ENCODE measurements around the gene GSN.
A peak's percentile ranks its signal among the peaks of the same experiment; 100 is the strongest.

Gene GSN

GRCh38 chr9:121267689-121268597 lies at the start of gene GSN:
Gene GSN (plus strand): TSS chr9:121268162. CDS start chr9:121301972, 33,810 bp downstream.
- peak; percentile 82 for DNase-seq (ENCODE audit: low spot score)

GRCh38 chr9:121218357-121219027 lies 49.5 kb upstream of the GSN start:
- no peak for DNase-seq (ENCODE audit: low spot score)

- no peak for DNase-seq (ENCODE audit: low spot score)
Observed at GRCh38 chr9:121219530-121219929, 48.4 kb upstream of the GSN start.

- no peak for DNase-seq (ENCODE audit: low spot score)
Observed at GRCh38 chr9:121220996-121221663, 46.8 kb upstream of the GSN start.

- no peak for DNase-seq (ENCODE audit: low spot score)
Observed at GRCh38 chr9:121221664-121222055, 46.3 kb upstream of the GSN start.

GRCh38 chr9:121222524-121223171 lies 45.3 kb upstream of the GSN start:
- no peak for DNase-seq (ENCODE audit: low spot score)

GRCh38 chr9:121225240-121225639 lies 42.7 kb upstream of the GSN start:
- no peak for DNase-seq (ENCODE audit: low spot score)

GRCh38 chr9:121226175-121226574 lies 41.8 kb upstream of the GSN start:
- no peak for DNase-seq (ENCODE audit: low spot score)

- DNase-seq (ENCODE audit: low spot score): no peak
Observed at GRCh38 chr9:121227862-121228261, 40.1 kb upstream of the GSN start.

GRCh38 chr9:121230256-121230655 lies 37.7 kb upstream of the GSN start:
- DNase-seq (ENCODE audit: low spot score): no peak

- no peak for DNase-seq (ENCODE audit: low spot score)
Observed at GRCh38 chr9:121232251-121232650, 35.7 kb upstream of the GSN start.

- no peak for DNase-seq (ENCODE audit: low spot score)
Observed at GRCh38 chr9:121233906-121234831, 33.8 kb upstream of the GSN start.

- no peak for DNase-seq (ENCODE audit: low spot score)
Observed at GRCh38 chr9:121234832-121235161, 33.2 kb upstream of the GSN start.

- DNase-seq (ENCODE audit: low spot score): no peak
Observed at GRCh38 chr9:121235512-121235911, 32.5 kb upstream of the GSN start.

- no peak for DNase-seq (ENCODE audit: low spot score)
Observed at GRCh38 chr9:121237916-121238315, 30.0 kb upstream of the GSN start.

- no peak for DNase-seq (ENCODE audit: low spot score)
Observed at GRCh38 chr9:121239071-121239470, 28.9 kb upstream of the GSN start.

- DNase-seq (ENCODE audit: low spot score): no peak
Observed at GRCh38 chr9:121239851-121240250, 28.1 kb upstream of the GSN start.

- no peak for DNase-seq (ENCODE audit: low spot score)
Observed at GRCh38 chr9:121240472-121241135, 27.4 kb upstream of the GSN start.

- no peak for DNase-seq (ENCODE audit: low spot score)
Observed at GRCh38 chr9:121242219-121242958, 25.6 kb upstream of the GSN start.

GRCh38 chr9:121242959-121243346 lies 25.0 kb upstream of the GSN start:
- DNase-seq (ENCODE audit: low spot score): no peak

Measured in HuH-7 (cell line).